Left ventricle myocardium inferior (tissue), 1 donor: Measurements from ENCODE around the gene MMAA. TPM values are rescaled to one million over a fixed set of nuclear protein-coding genes. Genes with fewer than 3 reads are reported as not detected.
A peak's percentile ranks its signal among the peaks of the same experiment; 100 is the strongest.
"Not testable (repeated sequence)": the region's sequence is repeated elsewhere in the genome, so short reads cannot be mapped to it uniquely, and the experiment has no call there.

Source experiments
- DNase-seq: peaks from one replicate; pipeline ENCODE4 v3.0.0-alpha.2; 2020
- H3K27ac ChIP-seq: fragments of 200-600 bp; replicated peaks from 2 replicates; pipeline ENCODE4 v1.8.0; 2021
- H3K27me3 ChIP-seq: fragments of 200-600 bp; 2 replicates; pipeline ENCODE4 v1.8.0; 2021; ENCODE audit warnings: low read depth
- H3K36me3 ChIP-seq: fragments of 200-600 bp; 2 replicates; pipeline ENCODE4 v1.8.0; 2021
- H3K4me1 ChIP-seq: fragments of 200-600 bp; 2 replicates; pipeline ENCODE4 v1.8.0; 2021
- H3K4me3 ChIP-seq: fragments of 200-600 bp; 2 replicates; pipeline ENCODE4 v1.8.0; 2021; ENCODE audit warnings: mild to moderate bottlenecking, moderate library complexity
- H3K9me3 ChIP-seq: fragments of 200-600 bp; replicated peaks from 2 replicates; pipeline ENCODE4 v1.8.0; 2021
- CTCF ChIP-seq: fragments of 200-600 bp; IDR thresholded peaks from 2 replicates; pipeline ENCODE4 v1.8.0; 2021; ENCODE audit warnings: antibody characterized with exemption, mild to moderate bottlenecking, borderline replicate concordance
- intact Hi-C: fragments of 100-400 bp; cut with micrococcal nuclease; formaldehyde crosslinking; loops from one replicate; pipeline ENCODE4 v1.11.0; 2022
- total RNA-seq: library from RNA; stranded (reverse); fragmentation: NEBNext Ultra II Directional; extraction: Animal tissue kit (Norgen Biotek cat#: 25700); gene quantifications from one replicate; pipeline ENCODE4 v1.2.1, GENCODE V29; 2021
- donor health status: DM: no; HTN: yes; CAD: no; lungs with severe emphysema.

The MMAA gene
- total RNA-seq, 1 donor from 2014 or later, result 7.2 TPM

- Histone ChIP-seq H3K9me3 (no peaks in the 10 kb centered on the region), H3K4me1 (peaks cover 18% of the 10 kb centered on the region), H3K27me3 (no peaks in the 10 kb centered on the region), H3K36me3 (no peaks in the 10 kb centered on the region), H3K4me3 (no peak overlapping the region), H3K27ac (no peak overlapping the region)
- TF ChIP-seq CTCF, result no peak
- DNase-seq, result no peak
- intact Hi-C loops, result loop anchor here (10.0 kb wide), 1 partner anchor 459 kb away; no protein-coding TSS in a partner anchor
These were observed 5.5 kb upstream of the MMAA start for GRCh38 chr4:145613566-145614232.

GRCh38 chr4:145614233-145614610, 5.0 kb upstream of the MMAA start:
- intact Hi-C loops, result loop anchor here (10.0 kb wide), 1 partner anchor 459 kb away; no protein-coding TSS in a partner anchor

GRCh38 chr4:145618210-145618931, 814 bp upstream of the MMAA start:
- peak overlapping the region; percentile 97 for H3K27ac ChIP-seq
- H3K27me3 ChIP-seq, result no peaks in the 10 kb centered on the region
- H3K4me3 ChIP-seq, result peak overlapping the region; percentile 82
- no peak for DNase-seq
- H3K4me1 ChIP-seq, result peaks cover 31% of the 10 kb centered on the region
- no peaks in the 10 kb centered on the region for H3K36me3 ChIP-seq
- intact Hi-C loops, result loop anchor here (10.0 kb wide), 1 partner anchor 464 kb away; no protein-coding TSS in a partner anchor
- no peak for TF ChIP-seq CTCF
- H3K9me3 ChIP-seq, result no peaks in the 10 kb centered on the region

More at GRCh38 chr4:145614233-145614610, 5.0 kb upstream of the MMAA start:
- Histone ChIP-seq H3K27ac (no peak overlapping the region), H3K9me3 (no peaks in the 10 kb centered on the region), H3K36me3 (no peaks in the 10 kb centered on the region), H3K4me1 (peaks cover 22% of the 10 kb centered on the region), H3K4me3 (no peak overlapping the region), H3K27me3 (no peaks in the 10 kb centered on the region)
- DNase-seq, result no peak
- TF ChIP-seq CTCF, result no peak

- Histone ChIP-seq H3K27ac (peak overlapping the region; percentile 97), H3K27me3 (no peaks in the 10 kb centered on the region), H3K9me3 (no peaks in the 10 kb centered on the region), H3K36me3 (no peaks in the 10 kb centered on the region), H3K4me1 (peaks cover 31% of the 10 kb centered on the region), H3K4me3 (peak overlapping the region; percentile 82)
- no peak for TF ChIP-seq CTCF
- intact Hi-C loops, result loop anchor here (10.0 kb wide), 1 partner anchor 465 kb away; no protein-coding TSS in a partner anchor
- DNase-seq, result no peak
These were observed 433 bp downstream of the MMAA start for GRCh38 chr4:145619639-145619996.

- peaks cover 27% of the 10 kb centered on the region for H3K4me1 ChIP-seq
- H3K4me3 ChIP-seq, H3K36me3 ChIP-seq, H3K27ac ChIP-seq, intact Hi-C loops, DNase-seq, H3K27me3 ChIP-seq, H3K9me3 ChIP-seq: not testable (repeated sequence)
These were observed 2.9 kb downstream of the MMAA start for GRCh38 chr4:145622067-145622466.

- Histone ChIP-seq H3K4me3 (no peak overlapping the region), H3K9me3 (no peaks in the 10 kb centered on the region), H3K27ac (no peak overlapping the region), H3K4me1 (peaks cover 12% of the 10 kb centered on the region), H3K27me3 (no peaks in the 10 kb centered on the region), H3K36me3 (peaks cover under 1% of the 10 kb centered on the region)
- intact Hi-C loops, result no loop called here
- no peak for TF ChIP-seq CTCF
- DNase-seq, result no peak
These were observed 4.6 kb downstream of the MMAA start for GRCh38 chr4:145623831-145624230.
